ENCODE data around the gene SNAPC4.

The SNAPC4 gene, protein sequence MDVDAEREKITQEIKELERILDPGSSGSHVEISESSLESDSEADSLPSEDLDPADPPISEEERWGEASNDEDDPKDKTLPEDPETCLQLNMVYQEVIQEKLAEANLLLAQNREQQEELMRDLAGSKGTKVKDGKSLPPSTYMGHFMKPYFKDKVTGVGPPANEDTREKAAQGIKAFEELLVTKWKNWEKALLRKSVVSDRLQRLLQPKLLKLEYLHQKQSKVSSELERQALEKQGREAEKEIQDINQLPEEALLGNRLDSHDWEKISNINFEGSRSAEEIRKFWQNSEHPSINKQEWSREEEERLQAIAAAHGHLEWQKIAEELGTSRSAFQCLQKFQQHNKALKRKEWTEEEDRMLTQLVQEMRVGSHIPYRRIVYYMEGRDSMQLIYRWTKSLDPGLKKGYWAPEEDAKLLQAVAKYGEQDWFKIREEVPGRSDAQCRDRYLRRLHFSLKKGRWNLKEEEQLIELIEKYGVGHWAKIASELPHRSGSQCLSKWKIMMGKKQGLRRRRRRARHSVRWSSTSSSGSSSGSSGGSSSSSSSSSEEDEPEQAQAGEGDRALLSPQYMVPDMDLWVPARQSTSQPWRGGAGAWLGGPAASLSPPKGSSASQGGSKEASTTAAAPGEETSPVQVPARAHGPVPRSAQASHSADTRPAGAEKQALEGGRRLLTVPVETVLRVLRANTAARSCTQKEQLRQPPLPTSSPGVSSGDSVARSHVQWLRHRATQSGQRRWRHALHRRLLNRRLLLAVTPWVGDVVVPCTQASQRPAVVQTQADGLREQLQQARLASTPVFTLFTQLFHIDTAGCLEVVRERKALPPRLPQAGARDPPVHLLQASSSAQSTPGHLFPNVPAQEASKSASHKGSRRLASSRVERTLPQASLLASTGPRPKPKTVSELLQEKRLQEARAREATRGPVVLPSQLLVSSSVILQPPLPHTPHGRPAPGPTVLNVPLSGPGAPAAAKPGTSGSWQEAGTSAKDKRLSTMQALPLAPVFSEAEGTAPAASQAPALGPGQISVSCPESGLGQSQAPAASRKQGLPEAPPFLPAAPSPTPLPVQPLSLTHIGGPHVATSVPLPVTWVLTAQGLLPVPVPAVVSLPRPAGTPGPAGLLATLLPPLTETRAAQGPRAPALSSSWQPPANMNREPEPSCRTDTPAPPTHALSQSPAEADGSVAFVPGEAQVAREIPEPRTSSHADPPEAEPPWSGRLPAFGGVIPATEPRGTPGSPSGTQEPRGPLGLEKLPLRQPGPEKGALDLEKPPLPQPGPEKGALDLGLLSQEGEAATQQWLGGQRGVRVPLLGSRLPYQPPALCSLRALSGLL (N-terminal part only)

DNA sequence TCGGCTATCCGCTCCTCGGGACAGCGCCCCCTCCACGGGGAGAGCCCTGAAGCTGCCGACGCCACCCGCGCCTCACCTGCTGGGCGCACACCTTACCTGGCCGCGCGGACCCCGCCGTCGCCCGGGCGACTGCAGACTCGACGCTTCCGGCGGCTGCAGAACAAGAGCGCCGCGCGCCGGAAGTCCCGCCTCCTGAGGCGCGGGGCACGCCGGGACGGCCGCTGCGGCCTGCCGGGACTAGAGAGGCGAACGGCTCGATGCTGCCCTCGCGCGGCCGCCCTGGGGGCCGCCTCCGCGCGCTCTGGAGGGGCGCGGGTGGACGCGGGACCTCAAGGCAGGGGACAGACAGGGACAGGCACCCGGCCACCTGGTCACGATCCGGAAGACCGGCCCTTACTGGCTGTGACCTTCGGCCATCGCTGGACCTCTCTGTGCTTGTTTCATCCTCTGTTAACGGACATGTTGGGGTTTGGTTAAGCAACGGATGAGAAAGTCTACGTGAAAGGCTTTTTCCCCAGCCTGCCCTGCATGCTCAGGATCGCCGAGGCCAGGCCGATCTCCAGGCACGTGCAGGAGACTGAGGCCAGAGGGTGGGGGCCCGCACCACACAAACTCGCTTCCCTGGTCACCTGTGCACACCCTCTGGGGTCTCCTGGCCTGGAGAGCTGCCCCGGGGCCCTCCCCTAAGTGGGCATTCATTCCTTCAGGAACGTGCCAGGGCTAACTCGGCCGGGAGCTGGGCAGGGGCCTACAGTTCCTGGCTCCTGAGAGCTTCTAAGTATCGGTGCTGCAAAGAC lies at the start of gene SNAPC4:
Gene SNAPC4 (minus strand): TSS at position 133 of the 797 bp plus-strand sequence. CDS start 1,742 bp downstream, outside the sequence.
- peak; percentile 84 for DNase-seq

GRCh38 chr9:136448655-136449054 lies 48.7 kb upstream of the SNAPC4 start:
- DNase-seq, result no peak

DNA sequence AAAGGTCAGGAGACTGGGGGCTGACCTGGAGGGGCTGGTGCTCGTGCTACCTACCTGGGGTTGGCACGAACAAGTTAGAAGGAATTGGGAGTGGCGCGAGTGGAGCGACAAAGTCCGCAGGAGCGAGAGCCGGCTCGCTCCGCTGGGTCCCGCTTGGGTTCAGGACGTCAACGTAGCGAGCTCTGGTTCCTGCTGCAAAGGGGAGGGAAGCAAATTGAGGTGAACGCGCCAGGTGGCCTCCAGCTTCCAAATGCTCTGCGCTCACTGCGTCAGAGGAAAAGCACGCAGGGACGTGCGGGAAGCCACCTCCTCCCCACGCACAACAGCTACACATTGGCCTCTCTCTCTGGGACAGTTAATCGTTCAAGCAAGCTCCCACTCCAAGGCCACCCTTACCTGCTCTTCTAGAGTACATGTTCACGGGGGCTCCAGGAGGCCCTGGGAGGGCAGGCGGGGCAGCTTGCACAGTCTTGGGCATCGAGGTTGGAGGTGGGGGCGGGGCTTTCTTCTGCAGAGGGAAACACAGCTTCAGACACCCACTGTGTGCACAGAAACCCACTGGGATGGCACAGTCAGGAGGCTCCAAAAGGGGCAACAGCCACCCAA lies 47.3 kb upstream of the SNAPC4 start:
- DNase-seq, result no peak

DNA sequence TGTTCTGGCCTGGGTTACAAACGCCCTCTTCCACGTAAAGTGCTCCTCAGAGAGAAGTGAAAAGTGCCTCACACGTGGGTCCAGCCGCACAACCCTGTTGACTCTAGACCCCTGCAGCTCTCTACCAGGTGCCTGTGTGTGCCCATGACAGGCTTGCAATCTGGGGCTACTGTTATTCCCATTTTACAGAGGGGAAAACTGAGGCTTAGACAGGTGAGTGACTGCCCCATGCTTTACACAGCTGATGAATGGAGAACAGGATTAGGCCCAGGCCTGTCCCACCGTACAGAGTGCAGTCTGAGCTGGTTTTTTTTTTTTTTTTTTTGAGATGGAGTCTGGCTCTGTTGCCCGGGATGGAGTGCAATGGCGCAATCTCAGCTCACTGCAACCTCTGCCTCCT lies 45.8 kb upstream of the SNAPC4 start:
- DNase-seq, result no peak

- DNase-seq, result no peak
Measured at GRCh38 chr9:136444102-136444501, 44.1 kb upstream of the SNAPC4 start.

GRCh38 chr9:136443687-136444086 lies 43.7 kb upstream of the SNAPC4 start:
- DNase-seq, result no peak

- DNase-seq, result no peak
Measured at GRCh38 chr9:136443087-136443486, 43.1 kb upstream of the SNAPC4 start.

DNA sequence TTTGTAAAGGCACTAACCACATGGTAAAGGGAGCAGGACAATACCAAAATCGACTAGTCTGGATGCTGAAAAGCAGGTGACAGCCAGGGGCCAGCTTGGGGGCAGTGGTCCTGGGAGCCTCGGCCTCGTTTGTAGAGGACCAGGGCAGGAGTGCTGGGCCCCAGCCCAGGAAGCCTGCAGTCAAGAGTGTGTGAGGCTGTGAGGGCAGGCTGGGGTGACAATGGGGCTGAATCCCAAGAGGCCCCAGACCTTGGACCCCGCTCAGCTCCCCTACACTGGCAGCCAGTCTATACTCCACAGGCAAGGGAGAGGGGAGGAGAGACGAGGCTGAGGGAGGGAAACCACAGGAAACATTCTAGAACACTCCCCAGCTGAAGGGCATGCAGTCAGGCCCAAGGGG lies 42.3 kb upstream of the SNAPC4 start:
- DNase-seq, result no peak

DNA sequence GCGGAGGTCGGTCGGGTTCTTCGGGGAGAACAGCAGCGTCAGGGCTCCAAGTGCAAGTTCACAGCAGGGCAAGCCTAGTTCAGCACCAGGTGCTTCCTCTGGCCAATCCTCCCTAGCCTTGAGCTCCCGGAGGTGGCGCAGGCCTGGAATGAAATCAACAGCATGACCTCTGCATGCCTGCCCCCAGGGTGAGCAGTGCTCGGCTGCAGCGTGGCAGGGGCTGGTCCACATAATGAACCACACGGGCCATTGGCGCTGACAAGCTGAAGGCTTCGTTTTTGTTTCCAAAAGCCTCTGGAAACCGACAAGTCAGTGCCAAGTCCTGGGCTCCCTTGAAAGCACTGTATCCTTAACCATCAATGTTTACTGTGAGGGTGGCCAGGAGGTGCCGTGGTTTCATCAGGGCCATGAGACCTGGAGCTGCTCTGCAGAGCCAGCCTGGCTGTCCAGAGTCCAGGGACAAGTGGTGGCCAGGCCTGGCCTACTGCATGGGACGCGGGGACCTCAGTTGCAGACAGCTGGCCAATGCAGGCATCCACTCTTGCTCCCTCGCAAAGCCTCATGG lies 41.8 kb upstream of the SNAPC4 start:
- no peak for DNase-seq

- DNase-seq, result no peak
Measured at GRCh38 chr9:136441191-136441680, 41.3 kb upstream of the SNAPC4 start.

GRCh38 chr9:136439481-136440408 lies 39.8 kb upstream of the SNAPC4 start, which contains the start of gene INPP5E:
INPP5E (minus strand) TSS chr9:136439845; CDS start chr9:136439419, 426 bp downstream.
- peak; percentile 61 for DNase-seq

DNA sequence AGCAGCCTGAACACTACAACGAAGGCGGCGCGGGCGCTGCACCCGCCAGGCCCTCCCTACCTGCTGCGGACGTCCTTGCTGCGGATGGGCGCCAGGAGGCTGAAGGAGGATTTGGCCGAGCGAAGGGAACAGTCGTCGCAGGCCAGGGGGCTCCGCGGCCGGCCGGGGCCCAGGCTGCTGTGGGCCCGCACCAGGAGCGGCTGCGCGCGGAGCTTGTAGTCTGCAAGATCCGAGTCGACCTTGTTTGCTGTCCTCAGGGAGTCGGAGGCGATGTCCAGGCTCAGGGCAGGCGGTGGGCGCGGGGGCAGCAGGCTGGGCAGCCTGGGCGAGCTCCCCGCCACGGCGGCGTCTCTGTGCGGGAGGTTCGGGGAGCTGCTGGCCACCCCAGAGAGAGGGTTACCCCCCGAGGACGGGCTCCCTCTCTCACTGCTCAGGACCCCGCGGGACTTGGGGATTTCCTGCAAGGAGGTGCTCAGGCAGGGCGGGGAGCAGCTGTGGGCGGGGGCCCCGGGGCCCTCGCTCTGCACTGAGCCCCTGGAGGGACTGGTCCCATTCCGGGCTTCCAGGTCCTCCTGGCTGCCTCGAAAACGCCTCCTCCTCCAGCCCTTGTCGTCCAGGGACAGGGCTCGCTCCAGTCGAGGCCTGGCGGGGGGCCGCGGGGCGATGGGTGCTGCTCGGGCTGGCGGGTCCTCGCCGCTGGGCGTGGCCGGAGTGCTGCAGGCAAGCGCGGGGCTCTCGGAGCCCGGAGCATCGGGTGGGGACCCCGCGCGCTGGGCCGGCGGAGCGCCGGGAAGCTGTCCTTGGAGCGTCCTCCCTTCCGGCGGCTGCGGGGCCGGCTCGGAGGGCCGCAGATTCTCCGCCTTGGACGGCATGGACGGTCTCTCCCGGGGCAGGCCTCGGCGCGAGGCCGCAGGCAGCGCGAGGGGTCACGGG lies 38.8 kb upstream of the SNAPC4 start:
- DNase-seq, result no peak

- no peak for DNase-seq
Measured at GRCh38 chr9:136437839-136438547, 38.0 kb upstream of the SNAPC4 start.

DNA sequence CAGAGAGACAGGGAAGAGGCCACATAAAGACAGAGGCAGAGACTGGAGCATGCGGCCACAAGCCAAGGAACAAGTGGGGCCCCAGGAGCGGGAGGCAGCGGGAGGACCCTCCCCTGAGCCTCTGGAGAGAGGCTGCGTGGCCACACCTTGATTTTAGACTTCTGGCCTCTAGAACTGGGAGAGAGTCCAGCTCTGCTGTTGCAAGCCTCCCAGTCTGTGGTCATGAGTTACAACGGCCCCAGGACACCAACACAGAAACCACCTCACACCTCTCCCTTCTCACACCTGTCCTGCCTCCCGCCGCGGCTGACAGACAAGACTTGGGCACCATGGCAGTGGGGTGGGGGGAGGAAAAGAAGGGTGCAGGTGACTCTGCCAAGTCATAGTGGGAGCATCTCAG lies 37.5 kb upstream of the SNAPC4 start:
- no peak for DNase-seq

DNA sequence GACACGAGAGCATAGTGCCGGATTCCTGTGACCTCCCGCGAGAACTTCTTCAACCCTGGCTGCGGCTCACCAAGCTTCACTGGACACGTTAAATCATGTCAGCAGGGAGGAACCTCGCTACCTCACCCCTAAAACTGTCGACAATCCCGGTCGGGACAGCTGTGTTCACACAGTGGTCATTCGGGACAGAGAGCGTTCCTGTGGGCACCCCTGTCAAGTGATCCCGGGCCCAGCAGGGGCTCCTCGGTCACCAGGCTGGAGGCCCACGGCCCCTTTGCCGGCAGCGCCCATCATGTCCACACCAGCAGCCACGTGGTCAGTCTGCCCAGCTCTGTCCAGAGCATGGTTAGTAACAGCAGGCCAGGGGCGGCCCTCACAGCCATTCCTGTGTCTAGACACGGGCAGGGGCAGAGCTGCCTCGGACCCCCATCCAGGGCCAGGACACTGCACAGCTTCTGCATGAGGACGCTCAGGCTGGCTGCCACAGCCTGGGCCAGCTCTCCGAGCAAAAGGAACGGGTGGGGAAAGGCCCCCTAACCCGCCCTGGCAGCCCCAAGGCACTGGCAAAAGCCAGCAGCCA lies 36.2 kb upstream of the SNAPC4 start:
- no peak for DNase-seq

DNA sequence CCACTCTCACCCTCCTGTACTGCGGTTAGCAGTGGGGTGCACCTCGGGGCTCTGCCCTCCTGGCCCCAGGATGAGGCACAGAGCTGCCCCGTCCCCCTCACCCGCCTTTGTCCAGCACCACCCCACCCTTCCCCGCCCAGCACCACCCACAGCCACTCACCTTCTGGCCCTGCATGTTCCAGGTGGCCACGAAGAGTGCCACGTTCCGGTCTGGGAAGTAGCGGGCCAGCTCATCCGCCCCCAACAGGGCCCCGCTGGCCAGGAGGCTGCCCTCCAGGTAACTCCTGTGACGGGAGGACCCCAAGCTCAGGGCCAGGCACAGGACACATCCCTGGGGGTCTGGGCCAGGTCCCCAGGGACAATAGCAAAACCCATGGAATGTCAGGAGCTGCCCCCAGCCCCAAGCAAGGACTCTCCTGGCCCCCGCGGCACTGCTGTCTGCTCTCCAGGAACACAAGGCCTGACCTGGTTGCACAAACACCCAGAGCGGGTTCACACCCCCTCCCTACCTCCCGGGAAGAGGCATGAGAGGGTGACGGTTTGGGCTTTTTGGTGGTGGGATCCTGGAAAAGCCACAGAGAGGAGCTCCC lies 34.7 kb upstream of the SNAPC4 start:
- no peak for DNase-seq

Data from NCI-H1436 (cell line).